ENCODE results near the gene GLIPR2. TPM values are rescaled to one million over a fixed set of nuclear protein-coding genes. Genes with fewer than 3 reads are reported as not detected.

Gene GLIPR2
- total and polyA plus RNA-seq, 2 of the 13 experiments (the other 11 are each of a cell fraction or from before 2014, with no cell fraction given) = 0.08 to 0.42 TPM

- TF ChIP-seq HIC2 (CRISPR knock-in tag; IDR thresholded peaks at IDR 0.05; ENCODE audit: low read depth) = no peak
- no peak for TF ChIP-seq SALL1 (CRISPR knock-in tag; IDR thresholded peaks at IDR 0.05)
Measured at GRCh38 chr9:36127652-36128244, 8.8 kb upstream of the GLIPR2 start (continued).

DNA sequence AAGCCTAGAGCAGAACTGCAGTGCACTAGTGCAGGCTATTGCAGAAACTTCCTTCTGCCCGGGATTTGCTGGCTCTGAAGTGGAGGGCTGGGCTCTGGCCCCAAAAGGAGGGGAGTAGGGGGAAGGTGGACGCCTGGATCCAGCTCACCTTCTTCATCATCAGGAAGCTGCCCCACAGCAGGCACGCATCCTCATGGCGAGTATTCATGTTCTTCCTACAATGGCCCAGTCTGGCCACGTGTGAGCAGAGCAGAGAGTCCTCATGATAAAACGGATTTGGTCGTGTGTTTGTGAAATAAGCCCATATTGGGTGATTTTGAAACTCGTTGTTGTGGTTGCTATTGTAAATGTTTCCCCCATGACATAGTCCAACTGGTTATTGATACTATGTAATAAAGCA is 8.2 kb upstream of the GLIPR2 start:
- no peak for ATAC-seq
- Histone ChIP-seq H2AFZ (ENCODE audit: low read length) (no peak overlapping the region), H3K36me3 (replicated peaks in 1 of 2; ENCODE audit: control insufficient read depth in 1 of 2, insufficient read depth in 2 of 2, low read length in 2 of 2) (no peaks in the 10 kb centered on the region), H3K79me2 (ENCODE audit: insufficient read depth, low read length) (no peaks in the 10 kb centered on the region), H3K27me3 (ENCODE audit: control insufficient read depth in 1 of 2, insufficient read depth in 2 of 2, low read length in 2 of 2) (peaks cover 0 to 14% of the 10 kb centered on the region in 2 experiments; a peak in 3 of 5 replicates), H3K4me2 (ENCODE audit: low read depth, low read length) (no peak overlapping the region), H3K4me1 (ENCODE audit: insufficient read depth, low read length) (peaks cover 7% of the 10 kb centered on the region), H3K27ac (ENCODE audit: extremely low read length, insufficient read depth, low read length) (no peak overlapping the region), H4K20me1 (ENCODE audit: insufficient read depth, low read length) (no peaks in the 10 kb centered on the region), H3K9me3 (ENCODE audit: low read length) (no peaks in the 10 kb centered on the region), H3K4me3 (replicated peaks in 1 of 3; ENCODE audit: insufficient read depth in 1 of 3, low read depth in 2 of 3, low read length in 3 of 3) (no peak overlapping the region), H3K9ac (ENCODE audit: insufficient read depth, low read depth, low read length) (no peak overlapping the region)
- TF ChIP-seq KMT2A (CRISPR knock-in tag; IDR thresholded peaks at IDR 0.05) (no peak), CEBPG (CRISPR knock-in tag; IDR thresholded peaks at IDR 0.05) (no peak), ZNF496 (CRISPR knock-in tag; IDR thresholded peaks at IDR 0.05; ENCODE audit: insufficient replicate concordance) (no peak), SOX6 (IDR thresholded peaks at IDR 0.05) (no peak), SOX6 (CRISPR knock-in tag; IDR thresholded peaks at IDR 0.05) (no peak), KLF13 (CRISPR knock-in tag; IDR thresholded peaks at IDR 0.05) (no peak)
- no peak for FAIRE-seq
- POLR2A ChIA-PET = no interaction called here
- BruUV-seq (replicated peaks) = no TSS peak
- in situ Hi-C loops (cut with HindIII; ENCODE audit: extremely low pct_ligation_motif_present, low pct_unique_long_range_greater_than_20kb) = no loop called here
- intact Hi-C loops (cut with micrococcal nuclease; ENCODE audit: unreplicated experiment) = no loop called here
- WGBS (ENCODE audit: low lambda C conversion rate) = 7% methylated on average over 5 of the region's 8 CpGs
- no peak for DNase-seq (ENCODE audit: low spot score)
- CTCF ChIA-PET (ENCODE audit: low intra/inter-chr PET ratio, low total read pairs) = no interaction called here
